Adrenal gland (tissue), 12 donors: Measurements from ENCODE around the gene TNIK. TPM values are rescaled to one million over a fixed set of nuclear protein-coding genes. Genes with fewer than 3 reads are reported as not detected.

Experiments used
- DNase-seq, 7 donors: peaks; one replicate each; pipeline ENCODE4 v3.0.0-alpha.2; 2019 to 2020
- H3K27ac ChIP-seq, 5 donors: fragments of 200-600 bp; sonication (generic) in 4 of 5; 1 replicate in 3 of 5; 2 replicates in 2 of 5; pipeline versions ENCODE4 v1.5.1 to v1.8.0; 2016 to 2020; ENCODE audit warnings: mild to moderate bottlenecking in 1 of 5
- H3K27me3 ChIP-seq: fragments of 200-600 bp; 2 replicates; pipeline ENCODE4 v1.8.0; 2021
- H3K36me3 ChIP-seq, 2 donors: fragments of 200-600 bp; replicated peaks in 1 of 2; 1 replicate in 1 of 2; 2 replicates in 1 of 2; pipeline versions ENCODE4 v1.5.1 to v1.8.0; 2018 to 2022
- H3K4me1 ChIP-seq, 2 donors: fragments of 200-600 bp; replicated peaks in 1 of 2; 1 replicate in 1 of 2; 2 replicates in 1 of 2; pipeline versions ENCODE4 v1.5.1 to v1.8.0; 2018 to 2021
- H3K4me3 ChIP-seq, 4 donors: fragments of 200-600 bp; sonication (generic) in 3 of 4; one replicate each; pipeline ENCODE4 v1.5.1; 2016 to 2018
- H3K9me3 ChIP-seq, 3 donors: fragments of 200-600 bp; sonication (generic) in 1 of 3; replicated peaks in 1 of 3; 1 replicate in 2 of 3; 2 replicates in 1 of 3; pipeline versions ENCODE4 v1.5.1 to v1.8.0; 2016 to 2021
- CTCF ChIP-seq, 6 experiments: fragments of 450-650 bp in 4 of 6; fragments of 200-600 bp in 2 of 6; sonication (generic) in 1 of 6; IDR thresholded peaks; 1 replicate in 5 of 6; 2 replicates in 1 of 6; pipeline versions ENCODE4 v1.5.1 to v1.8.0; 2016 to 2021; ENCODE audit warnings: antibody characterized with exemption in 6 of 6, mild to moderate bottlenecking in 2 of 6, moderate library complexity in 1 of 6
- POLR2A ChIP-seq, 2 donors: fragments of 450-650 bp; IDR thresholded peaks; one replicate each; pipeline ENCODE4 v1.6.1; 2017; ENCODE audit warnings: antibody characterized with exemption in 2 of 2, mild to moderate bottlenecking in 2 of 2, moderate library complexity in 1 of 2
- WGBS, 4 donors: extraction: QIAGEN DNeasy Blood & Tissue Kit in 2 of 4; methylation state at CpG; one replicate each; pipeline versions ENCODE4 v1.1.5 to v1.1.7; 2013 to 2017; 5-methylcytosine and 5-hydroxymethylcytosine counted together
- intact Hi-C, 2 donors: fragments of 100-400 bp; cut with DNase I; formaldehyde crosslinking; loops; one replicate each; pipeline versions ENCODE4 v1.14.1 to v1.15.0; 2022 to 2023
- polyA plus RNA-seq, 3 donors: library from polyadenylated mRNA; stranded (reverse); fragments of 200-250 nt in 2 of 3; fragments of 350-450 nt in 1 of 3; fragmentation: Illumina TruSeq in 1 of 3; extraction: RNeasy Lipid Tissue Mini Kit (QIAGEN cat#74804) in 1 of 3; gene quantifications; one replicate each; pipeline ENCODE4 v1.2.3, GENCODE V29; 2013 to 2014
- total RNA-seq, 9 donors: library from RNA; depleted of rRNA in 4 of 9; stranded (reverse); fragments of >200 nt in 4 of 9; fragments of 120-200 nt in 1 of 9; fragmentation: NEBNext Ultra II Directional in 1 of 9; extraction: Animal tissue kit (Norgen Biotek cat#: 25700) in 1 of 9; gene quantifications; one replicate each; pipeline versions ENCODE4 v1.1.0 to v1.2.4, GENCODE V29; 2013 to 2023
- donor health status: healthy with polysubstance abuse.
- donor health status: Bipolar disorder and iron deficiency.
- donor health status: DM: yes; HTN: yes; CAD: no.
- donor health status: DM: no; HTN: no; CAD: no.
- donor health status: DM: no; HTN: no; CAD: no.
- donor health status: DM: yes; HTN: yes; CAD: no.

The TNIK gene
- total and polyA plus RNA-seq, 12 donors = 4.9 to 33.1 (median 10.7) TPM

- Histone ChIP-seq H3K4me3 (no peak overlapping the region), H3K36me3 (no peaks in the 10 kb centered on the region), H3K27me3 (no peaks in the 10 kb centered on the region), H3K27ac (no peak overlapping the region), H3K4me1 (no peaks in the 10 kb centered on the region), H3K9me3 (no peaks in the 10 kb centered on the region)
- no peak for TF ChIP-seq CTCF (IDR thresholded peaks at IDR 0.05)
- TF ChIP-seq POLR2A (IDR thresholded peaks at IDR 0.05) = no peak
- DNase-seq = no peak
- intact Hi-C loops = no loop called here
Observed at GRCh38 chr3:171023566-171023965, 436.6 kb downstream of the TNIK start.

- TF ChIP-seq CTCF (IDR thresholded peaks at IDR 0.05) (no peak), POLR2A (IDR thresholded peaks at IDR 0.05) (no peak)
- 75 to 82% (median 75%) methylated on average over 4 of the region's 4 CpGs for WGBS, 4 donors
- no peaks in the 10 kb centered on the region for H3K36me3 ChIP-seq
- H3K9me3 ChIP-seq = no peaks in the 10 kb centered on the region
- H3K27me3 ChIP-seq = no peaks in the 10 kb centered on the region
- intact Hi-C loops = no loop called here
- no peak for DNase-seq
- H3K4me1 ChIP-seq = peaks cover 0 to 8% of the 10 kb centered on the region in 2 donors
- H3K4me3 ChIP-seq = no peak overlapping the region
- no peak overlapping the region for H3K27ac ChIP-seq
Observed at GRCh38 chr3:171021377-171021776, 438.8 kb downstream of the TNIK start.

- DNase-seq = peak in 3 of 7 donors; percentile 12 to 34 (median 17)
- H3K4me3 ChIP-seq = no peak overlapping the region
- H3K9me3 ChIP-seq = no peaks in the 10 kb centered on the region
- H3K27me3 ChIP-seq = no peaks in the 10 kb centered on the region
- WGBS, 4 donors = 33 to 39% (median 34%) methylated on average over 6 of the region's 6 CpGs
- H3K36me3 ChIP-seq = no peaks in the 10 kb centered on the region
- no peak overlapping the region for H3K27ac ChIP-seq
- peaks cover 0 to 8% of the 10 kb centered on the region in 2 donors for H3K4me1 ChIP-seq
- TF ChIP-seq CTCF (IDR thresholded peaks at IDR 0.05) (no peak), POLR2A (IDR thresholded peaks at IDR 0.05) (no peak)
- intact Hi-C loops = no loop called here
Observed at GRCh38 chr3:171018156-171018935, 441.9 kb downstream of the TNIK start.

- Histone ChIP-seq H3K9me3 (no peaks in the 10 kb centered on the region), H3K36me3 (no peaks in the 10 kb centered on the region), H3K4me1 (peaks cover 0 to 8% of the 10 kb centered on the region in 2 donors), H3K27me3 (peaks cover 4% of the 10 kb centered on the region), H3K27ac (no peak overlapping the region), H3K4me3 (no peak overlapping the region)
- 79 to 89% (median 84%) methylated on average over 5 of the region's 5 CpGs for WGBS, 4 donors
- intact Hi-C loops = no loop called here
- TF ChIP-seq CTCF (IDR thresholded peaks at IDR 0.05) (no peak), POLR2A (IDR thresholded peaks at IDR 0.05) (no peak)
- no peak for DNase-seq
Observed at GRCh38 chr3:171013822-171014748, 446.1 kb downstream of the TNIK start.
